ENCODE data around the gene TMEM191C.
"Not testable (repeated sequence)": the region's sequence is repeated elsewhere in the genome, so short reads cannot be mapped to it uniquely, and the experiment has no call there.

Gene TMEM191C

GRCh38 chr22:21440676-21441075, 26.5 kb upstream of the TMEM191C start:
- H3K9me3 ChIP-seq (ENCODE audit: control insufficient read depth in 5 of 5, low read length in 5 of 5); H3K4me3 ChIP-seq (ENCODE audit: low read depth in 1 of 5, low read length in 5 of 5); H3K27ac ChIP-seq (ENCODE audit: low read depth, low read length); H3K9ac ChIP-seq (ENCODE audit: low read length in 5 of 5); H3K4me1 ChIP-seq (ENCODE audit: control insufficient read depth in 5 of 5, insufficient read depth in 5 of 5, low read length in 5 of 5); H3K27me3 ChIP-seq (ENCODE audit: control insufficient read depth in 5 of 5, insufficient read depth in 4 of 5, low read length in 5 of 5): not testable (repeated sequence)
- H3K36me3 ChIP-seq (ENCODE audit: control insufficient read depth in 5 of 5, insufficient read depth in 5 of 5, low read length in 5 of 5), result peaks cover 0 to 29% (median 17%) of the 10 kb centered on the region in 5 donors

GRCh38 chr22:21441170-21441569, 26.0 kb upstream of the TMEM191C start:
- H3K4me3 ChIP-seq (ENCODE audit: low read depth in 1 of 5, low read length in 5 of 5); H3K27ac ChIP-seq (ENCODE audit: low read depth, low read length); H3K4me1 ChIP-seq (ENCODE audit: control insufficient read depth in 5 of 5, insufficient read depth in 5 of 5, low read length in 5 of 5); H3K9me3 ChIP-seq (ENCODE audit: control insufficient read depth in 5 of 5, low read length in 5 of 5); H3K9ac ChIP-seq (ENCODE audit: low read length in 5 of 5); H3K27me3 ChIP-seq (ENCODE audit: control insufficient read depth in 5 of 5, insufficient read depth in 4 of 5, low read length in 5 of 5): not testable (repeated sequence)
- H3K36me3 ChIP-seq (ENCODE audit: control insufficient read depth in 5 of 5, insufficient read depth in 5 of 5, low read length in 5 of 5), result peaks cover 0 to 34% (median 22%) of the 10 kb centered on the region in 5 donors

GRCh38 chr22:21442123-21442522, 25.1 kb upstream of the TMEM191C start:
- peaks cover 0 to 43% (median 30%) of the 10 kb centered on the region in 5 donors for H3K36me3 ChIP-seq (ENCODE audit: control insufficient read depth in 5 of 5, insufficient read depth in 5 of 5, low read length in 5 of 5)
- H3K9me3 ChIP-seq (ENCODE audit: control insufficient read depth in 5 of 5, low read length in 5 of 5); H3K4me1 ChIP-seq (ENCODE audit: control insufficient read depth in 5 of 5, insufficient read depth in 5 of 5, low read length in 5 of 5); H3K9ac ChIP-seq (ENCODE audit: low read length in 5 of 5); H3K27me3 ChIP-seq (ENCODE audit: control insufficient read depth in 5 of 5, insufficient read depth in 4 of 5, low read length in 5 of 5); H3K27ac ChIP-seq (ENCODE audit: low read depth, low read length); H3K4me3 ChIP-seq (ENCODE audit: low read depth in 1 of 5, low read length in 5 of 5): not testable (repeated sequence)

- H3K9me3 ChIP-seq (ENCODE audit: control insufficient read depth in 5 of 5, low read length in 5 of 5); H3K27me3 ChIP-seq (ENCODE audit: control insufficient read depth in 5 of 5, insufficient read depth in 4 of 5, low read length in 5 of 5); H3K9ac ChIP-seq (ENCODE audit: low read length in 5 of 5); H3K27ac ChIP-seq (ENCODE audit: low read depth, low read length); H3K4me3 ChIP-seq (ENCODE audit: low read depth in 1 of 5, low read length in 5 of 5); H3K4me1 ChIP-seq (ENCODE audit: control insufficient read depth in 5 of 5, insufficient read depth in 5 of 5, low read length in 5 of 5): not testable (repeated sequence)
- peaks cover 0 to 46% (median 30%) of the 10 kb centered on the region in 5 donors for H3K36me3 ChIP-seq (ENCODE audit: control insufficient read depth in 5 of 5, insufficient read depth in 5 of 5, low read length in 5 of 5)
These were observed 24.5 kb upstream of the TMEM191C start for GRCh38 chr22:21442646-21443045.

GRCh38 chr22:21443057-21443734, 24.0 kb upstream of the TMEM191C start:
- Histone ChIP-seq H3K36me3 (ENCODE audit: control insufficient read depth in 5 of 5, insufficient read depth in 5 of 5, low read length in 5 of 5) (peaks cover 0 to 50% (median 30%) of the 10 kb centered on the region in 5 donors), H3K27ac (ENCODE audit: low read depth, low read length) (no peak overlapping the region)

GRCh38 chr22:21443735-21444421, 23.3 kb upstream of the TMEM191C start:
- Histone ChIP-seq H3K36me3 (ENCODE audit: control insufficient read depth in 5 of 5, insufficient read depth in 5 of 5, low read length in 5 of 5) (peaks cover 0 to 55% (median 30%) of the 10 kb centered on the region in 5 donors), H3K27ac (ENCODE audit: low read depth, low read length) (no peak overlapping the region), H3K4me3 (ENCODE audit: low read depth in 1 of 5, low read length in 5 of 5) (no peak overlapping the region), H3K4me1 (ENCODE audit: control insufficient read depth in 5 of 5, insufficient read depth in 5 of 5, low read length in 5 of 5) (no peaks in the 10 kb centered on the region), H3K27me3 (ENCODE audit: control insufficient read depth in 5 of 5, insufficient read depth in 4 of 5, low read length in 5 of 5) (no peaks in the 10 kb centered on the region), H3K9ac (ENCODE audit: low read length in 5 of 5) (no peak overlapping the region), H3K9me3 (ENCODE audit: control insufficient read depth in 5 of 5, low read length in 5 of 5) (no peaks in the 10 kb centered on the region)

More at GRCh38 chr22:21443057-21443734, 24.0 kb upstream of the TMEM191C start:
- H3K27me3 ChIP-seq (ENCODE audit: control insufficient read depth in 5 of 5, insufficient read depth in 4 of 5, low read length in 5 of 5), result no peaks in the 10 kb centered on the region
- no peak overlapping the region for H3K4me3 ChIP-seq (ENCODE audit: low read depth in 1 of 5, low read length in 5 of 5)
- H3K9me3 ChIP-seq (ENCODE audit: control insufficient read depth in 5 of 5, low read length in 5 of 5), result no peaks in the 10 kb centered on the region
- H3K9ac ChIP-seq (ENCODE audit: low read length in 5 of 5), result no peak overlapping the region
- no peaks in the 10 kb centered on the region for H3K4me1 ChIP-seq (ENCODE audit: control insufficient read depth in 5 of 5, insufficient read depth in 5 of 5, low read length in 5 of 5)

- H3K9me3 ChIP-seq (ENCODE audit: control insufficient read depth in 5 of 5, low read length in 5 of 5), result no peaks in the 10 kb centered on the region
- H3K4me3 ChIP-seq (ENCODE audit: low read depth in 1 of 5, low read length in 5 of 5), result no peak overlapping the region
- H3K27ac ChIP-seq (ENCODE audit: low read depth, low read length), result no peak overlapping the region
- H3K27me3 ChIP-seq (ENCODE audit: control insufficient read depth in 5 of 5, insufficient read depth in 4 of 5, low read length in 5 of 5), result no peaks in the 10 kb centered on the region
- no peaks in the 10 kb centered on the region for H3K4me1 ChIP-seq (ENCODE audit: control insufficient read depth in 5 of 5, insufficient read depth in 5 of 5, low read length in 5 of 5)
- no peak overlapping the region for H3K9ac ChIP-seq (ENCODE audit: low read length in 5 of 5)
- peaks cover 0 to 56% (median 32%) of the 10 kb centered on the region in 5 donors for H3K36me3 ChIP-seq (ENCODE audit: control insufficient read depth in 5 of 5, insufficient read depth in 5 of 5, low read length in 5 of 5)
These were observed 22.3 kb upstream of the TMEM191C start for GRCh38 chr22:21444701-21445436.

- no peak overlapping the region for H3K27ac ChIP-seq (ENCODE audit: low read depth, low read length)
- H3K9ac ChIP-seq (ENCODE audit: low read length in 5 of 5), result no peak overlapping the region
- H3K36me3 ChIP-seq (ENCODE audit: control insufficient read depth in 5 of 5, insufficient read depth in 5 of 5, low read length in 5 of 5), result peaks cover 0 to 56% (median 32%) of the 10 kb centered on the region in 5 donors
- no peak overlapping the region for H3K4me3 ChIP-seq (ENCODE audit: low read depth in 1 of 5, low read length in 5 of 5)
- no peaks in the 10 kb centered on the region for H3K9me3 ChIP-seq (ENCODE audit: control insufficient read depth in 5 of 5, low read length in 5 of 5)
- no peaks in the 10 kb centered on the region for H3K27me3 ChIP-seq (ENCODE audit: control insufficient read depth in 5 of 5, insufficient read depth in 4 of 5, low read length in 5 of 5)
- no peaks in the 10 kb centered on the region for H3K4me1 ChIP-seq (ENCODE audit: control insufficient read depth in 5 of 5, insufficient read depth in 5 of 5, low read length in 5 of 5)
These were observed 21.6 kb upstream of the TMEM191C start for GRCh38 chr22:21445437-21446127.

- Histone ChIP-seq H3K9ac (ENCODE audit: low read length in 5 of 5) (no peak overlapping the region), H3K4me1 (ENCODE audit: control insufficient read depth in 5 of 5, insufficient read depth in 5 of 5, low read length in 5 of 5) (no peaks in the 10 kb centered on the region), H3K27ac (ENCODE audit: low read depth, low read length) (no peak overlapping the region), H3K27me3 (ENCODE audit: control insufficient read depth in 5 of 5, insufficient read depth in 4 of 5, low read length in 5 of 5) (no peaks in the 10 kb centered on the region), H3K9me3 (ENCODE audit: control insufficient read depth in 5 of 5, low read length in 5 of 5) (no peaks in the 10 kb centered on the region), H3K36me3 (ENCODE audit: control insufficient read depth in 5 of 5, insufficient read depth in 5 of 5, low read length in 5 of 5) (peaks cover 0 to 56% (median 32%) of the 10 kb centered on the region in 5 donors), H3K4me3 (ENCODE audit: low read depth in 1 of 5, low read length in 5 of 5) (no peak overlapping the region)
These were observed 20.9 kb upstream of the TMEM191C start for GRCh38 chr22:21446128-21446826.

Measured in subcutaneous abdominal adipose tissue (tissue), 5 donors.